ENCODE data around the gene NCOA7.

- TF ChIP-seq CTCF (IDR thresholded peaks at IDR 0.05) (no peak), POLR2A (IDR thresholded peaks at IDR 0.05) (no peak)
Measured at GRCh38 chr6:125831659-125832058, 40.9 kb downstream of the NCOA7 start.

Data from stomach (tissue), 4 donors.